ENCODE measurements around the gene CYGB.
"Not testable (repeated sequence)": the region's sequence is repeated elsewhere in the genome, so short reads cannot be mapped to it uniquely, and the experiment has no call there.

CYGB gene

GRCh38 chr17:76538941-76539570 is 1.5 kb upstream of the CYGB start:
- DNase-seq: no peak

- DNase-seq: peak in 2 of 51 donors; percentile 22 to 44
Measured at GRCh38 chr17:76538281-76538931, 897 bp upstream of the CYGB start.

DNA sequence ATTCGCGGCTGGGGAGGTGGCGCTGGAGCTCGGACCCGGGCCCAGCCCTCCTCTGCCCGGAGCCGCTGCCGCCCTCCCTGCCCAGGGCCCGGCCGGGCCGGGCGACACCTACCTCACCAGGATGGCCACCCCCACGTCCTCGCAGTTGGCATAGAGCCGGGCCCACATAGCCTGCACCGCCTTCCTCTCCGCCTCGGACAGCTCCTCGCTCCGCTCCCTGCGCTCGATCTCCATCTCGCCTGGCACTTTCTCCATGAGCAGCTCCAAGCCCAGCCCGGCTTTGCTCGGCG is 276 bp downstream of the CYGB start:
- peak in 2 of 51 donors; percentile 23 to 51 for DNase-seq

DNA sequence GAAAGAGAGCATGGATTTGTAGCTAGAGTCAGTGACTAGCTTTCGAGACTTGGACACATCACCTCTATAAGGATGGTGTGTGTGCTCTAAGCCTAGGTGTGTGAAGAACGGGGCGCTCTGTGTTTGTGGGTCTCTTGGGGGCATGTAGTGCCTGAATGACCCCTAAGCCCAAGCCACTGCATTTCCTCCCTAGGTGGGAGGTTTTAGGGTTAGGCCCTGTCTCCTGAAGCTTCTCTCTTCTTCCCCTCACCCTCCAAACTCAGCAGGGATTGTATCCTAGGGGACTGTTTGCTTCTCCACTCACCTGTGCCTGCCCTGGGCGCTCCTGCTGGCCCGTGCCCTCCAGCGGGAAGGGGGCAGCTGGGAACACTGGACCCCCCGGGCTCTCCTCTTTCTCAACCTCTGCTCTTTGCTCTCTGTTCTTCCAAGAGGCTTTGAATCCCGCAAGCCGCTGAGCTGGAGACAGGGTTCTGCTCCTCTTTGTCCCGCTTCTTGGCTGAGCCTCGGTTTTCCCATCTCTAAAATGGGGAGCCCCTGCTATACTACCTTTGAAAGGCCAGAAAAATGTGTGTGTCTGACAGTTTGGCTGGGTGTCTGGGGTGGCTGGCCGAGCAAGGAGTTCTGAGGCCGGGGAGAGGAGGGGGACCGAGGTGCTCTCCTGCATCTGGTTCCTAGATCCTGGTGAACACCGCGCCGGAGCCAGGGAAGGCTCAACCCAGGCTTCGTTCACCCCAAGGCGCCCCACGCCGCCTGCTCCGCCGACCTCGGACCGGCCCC is 810 bp downstream of the CYGB start:
- DNase-seq: no peak

DNA sequence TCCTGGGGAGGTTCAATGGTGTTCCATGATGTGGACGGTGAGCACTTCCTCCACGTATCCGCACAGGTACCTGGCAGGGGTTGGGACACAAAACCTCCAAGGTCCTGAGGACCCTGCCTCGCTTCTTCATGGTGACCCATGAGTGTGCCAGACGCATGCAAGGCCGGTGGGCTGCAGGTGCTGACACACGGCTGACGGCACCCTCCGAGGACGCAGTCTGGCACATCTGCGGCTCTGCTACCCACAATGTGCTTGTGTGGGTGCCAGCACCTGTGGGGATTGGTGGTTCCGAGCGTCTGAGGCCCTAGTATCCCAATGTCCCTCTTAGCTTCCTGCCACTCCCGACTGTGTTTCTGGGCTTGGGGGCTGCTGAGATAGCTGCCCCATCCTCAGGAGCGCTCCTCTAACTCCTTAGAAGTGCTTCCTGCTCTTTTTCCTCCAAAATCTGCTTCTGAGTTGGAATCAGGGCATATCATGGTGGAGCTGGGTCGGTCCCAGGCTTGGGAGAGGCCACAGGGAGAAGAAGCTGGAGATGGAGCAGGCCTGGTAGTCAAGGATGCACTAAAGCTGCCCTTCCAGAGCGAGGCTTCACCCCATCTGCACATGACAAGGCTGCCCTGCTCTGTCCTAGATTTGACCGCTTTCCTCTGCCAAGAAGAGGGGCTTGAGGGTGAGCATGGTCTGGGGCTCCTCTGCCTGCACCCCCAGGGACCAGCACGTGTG is 1.6 kb downstream of the CYGB start:
- peak in 1 of 51 donors; percentile 29 for DNase-seq

GRCh38 chr17:76534831-76535732 is 2.4 kb downstream of the CYGB start:
- peak in 1 of 51 donors; percentile 35 for DNase-seq

DNA sequence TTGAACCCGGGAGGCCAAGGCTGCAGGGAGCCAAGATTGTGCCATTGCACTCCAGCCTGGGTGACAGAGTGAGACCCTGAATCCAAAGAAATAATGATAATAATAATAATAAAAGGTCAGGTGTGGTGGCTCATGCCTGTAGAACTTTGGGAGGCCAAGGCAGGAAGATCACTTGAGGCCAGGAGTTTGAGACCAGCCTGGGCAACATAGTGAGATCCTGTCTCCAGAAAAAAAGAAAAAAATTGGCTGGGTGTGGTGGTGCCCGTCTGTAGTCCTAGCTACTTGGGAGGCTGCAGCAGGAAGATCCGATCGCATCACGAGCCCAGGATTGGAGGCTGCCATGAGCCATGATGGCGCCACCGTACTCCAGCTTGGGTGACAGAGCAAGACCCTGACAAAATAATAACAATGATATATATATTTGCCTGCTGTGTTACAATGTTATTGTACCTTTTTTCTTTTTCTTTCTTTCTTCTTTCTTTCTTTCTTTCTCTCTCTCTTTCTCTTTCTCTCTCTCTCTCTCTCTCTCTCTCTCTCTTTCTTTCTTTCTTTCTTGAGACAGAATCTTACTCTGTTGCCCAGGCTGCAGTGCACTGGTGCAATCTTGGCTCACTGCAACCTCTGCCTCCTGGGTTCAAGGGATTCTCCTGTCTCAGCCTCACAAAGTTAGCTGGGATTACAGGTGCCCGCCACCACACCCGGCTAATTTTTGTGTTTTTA is 3.7 kb downstream of the CYGB start:
- DNase-seq: not testable (repeated sequence)

- no peak for DNase-seq
Measured at GRCh38 chr17:76532072-76532651, 5.3 kb downstream of the CYGB start.

GRCh38 chr17:76531486-76532038 is 5.9 kb downstream of the CYGB start:
- DNase-seq: no peak

DNA sequence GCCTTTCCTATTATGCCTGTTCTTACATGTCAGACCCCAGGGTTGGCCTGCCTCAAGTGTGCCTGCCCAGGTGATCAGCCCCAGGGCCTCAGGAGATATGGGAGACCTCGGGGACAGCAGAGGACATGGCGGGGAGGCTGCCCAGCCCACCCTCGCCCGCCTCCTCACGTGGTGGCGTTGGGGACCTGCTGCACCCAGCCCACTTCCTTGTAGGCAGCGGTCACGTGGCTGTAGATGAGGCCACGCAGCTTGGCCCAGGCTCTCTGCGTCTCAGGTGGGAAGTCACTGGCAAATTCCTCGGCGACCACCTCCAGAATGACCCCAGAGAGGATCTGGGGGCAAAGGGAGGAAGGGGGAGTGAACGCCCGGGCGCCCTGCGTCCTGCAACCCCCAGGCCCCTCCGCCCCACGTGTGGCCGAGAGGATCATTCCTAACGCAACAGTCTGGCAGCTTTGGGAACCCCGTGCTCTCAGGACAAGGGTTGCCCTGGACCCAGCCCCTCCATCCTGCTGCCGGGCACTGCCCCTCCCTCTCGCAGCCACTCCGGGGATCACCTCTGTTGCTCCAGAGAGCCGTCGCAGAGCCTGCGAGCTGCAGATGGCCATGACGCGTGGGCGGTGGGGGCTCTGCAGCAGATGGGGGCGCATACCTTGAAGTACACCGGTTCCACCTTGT is 6.6 kb downstream of the CYGB start:
- no peak for DNase-seq

GRCh38 chr17:76530095-76530723 is 7.3 kb downstream of the CYGB start:
- DNase-seq: no peak

DNA sequence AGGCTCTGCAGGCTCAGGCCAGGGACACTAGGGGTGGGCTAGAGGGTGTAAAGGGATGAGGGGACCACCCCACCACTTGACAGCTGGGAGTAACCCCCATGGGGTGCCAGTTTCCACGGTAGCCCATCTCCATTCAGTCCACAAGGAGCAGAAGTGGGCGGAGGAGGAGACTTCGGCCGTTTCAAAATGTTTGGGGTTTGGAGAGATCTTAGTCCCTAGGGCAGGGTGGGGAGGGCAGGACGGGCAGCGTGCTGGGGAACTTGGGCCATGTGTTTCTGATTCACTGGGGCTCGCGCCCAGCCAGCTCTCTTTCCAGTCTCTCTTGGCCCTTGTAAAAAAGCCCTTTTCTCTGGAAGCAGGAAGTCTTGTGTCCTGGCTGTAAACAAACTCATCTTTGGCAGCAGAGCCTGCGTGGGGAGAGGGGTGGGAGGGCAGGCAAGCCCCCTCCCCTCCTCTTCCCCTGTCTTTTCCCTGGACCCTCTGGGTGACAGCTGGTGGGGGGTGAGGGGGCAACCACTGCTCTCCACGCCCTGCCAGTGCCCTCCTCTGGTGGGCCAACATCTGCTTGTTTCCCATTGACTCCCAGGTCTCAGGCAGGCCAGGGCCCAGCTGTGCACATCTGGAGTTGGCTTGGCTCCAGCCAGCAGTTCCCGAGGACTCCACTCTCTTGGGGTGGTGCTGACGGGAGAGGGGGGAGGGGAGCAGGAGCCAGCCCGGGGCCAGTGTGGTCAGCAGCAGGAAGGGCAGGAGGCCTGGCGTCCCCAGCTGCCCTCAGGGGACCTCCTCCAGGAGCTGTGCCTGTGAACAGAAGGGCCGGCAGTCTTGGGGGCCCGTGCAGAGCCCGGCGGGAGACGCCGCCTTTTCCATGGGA is 8.1 kb downstream of the CYGB start:
- peak in 33 of 51 donors; percentile 33 to 77 (median 55) for DNase-seq

DNA sequence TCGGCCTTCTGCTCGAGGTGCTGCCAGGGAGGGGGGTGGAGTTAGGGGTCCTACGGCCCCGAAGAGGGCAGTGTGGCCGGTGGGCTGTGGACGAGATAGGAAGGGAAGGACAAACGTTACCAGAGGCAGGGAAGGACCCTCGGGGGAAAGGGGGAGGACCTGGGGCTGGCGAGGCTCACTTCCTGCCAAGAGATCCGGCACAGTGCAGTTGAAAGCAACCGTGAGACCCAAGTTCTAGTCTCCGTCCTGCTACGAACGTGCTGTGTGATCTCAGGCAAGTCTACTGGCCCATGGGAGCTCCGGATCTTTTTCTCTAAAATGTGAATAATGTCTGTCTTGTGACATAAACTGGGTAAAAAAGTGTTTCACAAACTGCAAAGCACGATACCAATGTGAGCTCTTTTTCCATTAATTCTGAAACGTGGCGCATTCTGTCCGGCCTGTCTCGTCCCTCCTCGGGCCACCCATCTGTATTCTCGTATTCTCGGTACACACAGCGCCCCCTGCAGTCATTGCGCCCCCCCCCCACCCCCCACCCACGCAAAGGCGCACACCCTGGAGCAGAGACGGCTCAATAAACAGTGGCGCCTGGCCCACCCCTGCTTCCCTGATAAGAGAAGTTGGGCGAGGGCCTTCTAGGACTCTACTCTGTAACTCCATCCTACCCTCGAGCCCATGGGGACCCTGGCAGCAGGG is 8.8 kb downstream of the CYGB start:
- DNase-seq: no peak

GRCh38 chr17:76528156-76528527 is 9.4 kb downstream of the CYGB start:
- no peak for DNase-seq

- peak in 1 of 51 donors; percentile 24 for DNase-seq
Measured at GRCh38 chr17:76527430-76528111, 9.9 kb downstream of the CYGB start.

DNA sequence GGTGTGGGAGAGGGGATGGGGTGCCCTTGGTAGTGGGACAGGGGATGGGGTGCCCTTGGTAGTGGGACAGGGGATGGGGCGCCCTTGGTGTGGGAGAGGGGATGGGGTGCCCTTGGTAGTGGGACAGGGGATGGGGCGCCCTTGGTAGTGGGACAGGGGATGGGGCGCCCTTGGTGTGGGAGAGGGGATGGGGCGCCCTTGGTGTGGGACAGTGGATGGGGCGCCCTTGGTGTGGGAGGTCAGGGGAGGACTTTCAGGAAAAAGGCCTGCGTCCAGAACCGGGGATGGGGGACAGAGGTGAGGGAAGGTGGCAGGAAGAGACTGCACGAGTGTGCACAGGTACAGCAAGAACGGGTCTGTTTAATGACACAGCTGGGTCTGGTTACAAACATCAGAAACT is 10.5 kb downstream of the CYGB start:
- not testable (repeated sequence) for DNase-seq

All from hypothalamus (tissue), 51 donors.